ENCODE measurements around the gene FAM53C. TPM values are rescaled to one million over a fixed set of nuclear protein-coding genes. Genes with fewer than 3 reads are reported as not detected.

FAM53C gene
- total and polyA plus RNA-seq, 5 donors from 2014 or later, result 20.4 to 57.0 (median 27.9) TPM

DNA sequence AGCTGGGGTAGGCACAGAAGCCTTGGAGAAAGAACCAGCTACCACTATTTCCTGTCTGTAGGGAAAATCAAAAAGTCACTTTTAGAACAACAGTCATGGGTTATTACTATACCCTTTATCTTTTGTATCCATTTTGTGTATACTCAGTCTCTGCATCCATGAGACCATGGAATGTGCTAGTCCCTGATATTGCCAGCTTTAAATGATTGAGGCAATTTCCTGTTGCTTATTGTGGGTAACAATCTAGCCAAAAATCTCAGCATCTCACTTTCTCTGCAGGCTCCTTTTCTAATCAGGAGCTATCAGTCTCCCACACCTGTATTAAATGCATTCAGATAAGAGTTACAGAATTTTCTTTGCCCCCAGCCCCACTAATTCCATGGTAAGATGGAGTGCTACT lies 13.5 kb downstream of the FAM53C start:
- ATAC-seq (ENCODE audit: low read depth in 2 of 2) (no peak), DNase-seq (no peak)
- peaks cover 30% of the 10 kb centered on the region for H3K4me1 ChIP-seq (ENCODE audit: control insufficient read depth, insufficient read depth, low read length, poor library complexity, severe bottlenecking)
- Mint-ChIP-seq H3K36me3 (peaks cover 12% of the 10 kb centered on the region), H3K27ac (peak overlapping the region; percentile 76 to 86 (median 78)), H3K4me3 (peak overlapping the region; percentile 81 to 88 (median 86)), H3K9me3 (peaks cover 0 to 5% (median 0%) of the 10 kb centered on the region in 7 donors), H3K4me1 (peaks cover 22 to 46% (median 29%) of the 10 kb centered on the region in 4 donors), H3K27me3 (no peaks in the 10 kb centered on the region)
- peaks cover 12% of the 10 kb centered on the region for H3K36me3 ChIP-seq (ENCODE audit: control insufficient read depth, insufficient read depth, low read length)
- peak overlapping the region; percentile 48 for H3K27ac ChIP-seq (ENCODE audit: insufficient read depth, low read length, poor library complexity, severe bottlenecking)
- H3K4me3 ChIP-seq (ENCODE audit: low read depth, low read length), result no peak overlapping the region
- H3K27me3 ChIP-seq (ENCODE audit: control insufficient read depth, insufficient read depth, low read length), result no peaks in the 10 kb centered on the region
- no peaks in the 10 kb centered on the region for H3K9me3 ChIP-seq (ENCODE audit: control insufficient read depth in 2 of 2, low read length in 2 of 2)

DNA sequence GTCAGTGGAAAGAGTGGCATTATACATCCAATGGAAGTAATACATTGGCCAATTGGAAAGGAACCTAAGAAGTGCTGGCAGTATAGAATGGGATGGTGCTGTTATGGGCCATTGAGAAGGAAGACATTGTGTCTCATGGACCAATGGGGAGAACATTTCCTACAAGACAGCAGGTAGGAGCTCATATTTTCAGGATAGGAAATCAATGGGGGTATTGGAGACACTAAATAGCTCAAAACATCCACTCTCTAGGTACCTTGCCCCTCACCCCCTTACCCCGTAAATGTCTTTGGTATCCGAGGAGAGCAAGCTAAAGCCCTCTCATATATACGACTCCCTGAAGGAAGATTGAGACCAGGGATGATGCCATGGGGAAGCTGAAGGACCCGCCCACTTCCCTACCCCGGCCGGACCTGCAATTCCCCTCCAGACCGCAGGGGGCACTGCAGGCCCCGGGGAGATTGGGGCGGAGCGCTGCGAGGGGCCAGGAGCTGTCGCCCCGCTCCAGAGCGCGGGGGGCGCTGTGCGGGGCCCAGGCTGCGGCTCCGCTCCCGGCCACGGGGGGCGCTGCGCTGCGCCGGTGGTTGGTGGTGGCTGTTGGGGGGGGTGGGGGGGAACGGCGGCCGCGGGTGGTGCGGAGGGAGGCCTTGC lies 14.1 kb downstream of the FAM53C start, which contains the start of gene KDM3B:
TSS of gene KDM3B (plus strand) at position 615 of the 651 bp plus-strand sequence. CDS start 111 bp downstream, outside the sequence.
- Histone ChIP-seq H3K36me3 (ENCODE audit: control insufficient read depth, insufficient read depth, low read length) (peaks cover 11% of the 10 kb centered on the region), H3K27ac (ENCODE audit: insufficient read depth, low read length, poor library complexity, severe bottlenecking) (peak within 1 kb of the TSS; percentile 87), H3K4me1 (ENCODE audit: control insufficient read depth, insufficient read depth, low read length, poor library complexity, severe bottlenecking) (peaks cover 30% of the 10 kb centered on the region), H3K9me3 (ENCODE audit: control insufficient read depth in 2 of 2, low read length in 2 of 2) (no peaks in the 10 kb centered on the region), H3K4me3 (ENCODE audit: low read depth, low read length) (peak within 1 kb of the TSS; percentile 91), H3K27me3 (ENCODE audit: control insufficient read depth, insufficient read depth, low read length) (no peaks in the 10 kb centered on the region)
- no peaks in the 10 kb centered on the region for H3K27me3 Mint-ChIP-seq
- H3K9me3 Mint-ChIP-seq, result peaks cover 0 to 5% (median 0%) of the 10 kb centered on the region in 7 donors
- peak within 1 kb of the TSS; percentile 91 to 98 (median 95) for H3K4me3 Mint-ChIP-seq
- H3K27ac Mint-ChIP-seq, result peak within 1 kb of the TSS; percentile 92 to 97 (median 93)
- H3K4me1 Mint-ChIP-seq, result peaks cover 22 to 52% (median 34%) of the 10 kb centered on the region in 4 donors
- H3K36me3 Mint-ChIP-seq, result peaks cover 10% of the 10 kb centered on the region
- peak; percentile 83 to 94 (median 89) for DNase-seq
- ATAC-seq (ENCODE audit: low read depth in 2 of 2), result peak; percentile 89 to 91

DNA sequence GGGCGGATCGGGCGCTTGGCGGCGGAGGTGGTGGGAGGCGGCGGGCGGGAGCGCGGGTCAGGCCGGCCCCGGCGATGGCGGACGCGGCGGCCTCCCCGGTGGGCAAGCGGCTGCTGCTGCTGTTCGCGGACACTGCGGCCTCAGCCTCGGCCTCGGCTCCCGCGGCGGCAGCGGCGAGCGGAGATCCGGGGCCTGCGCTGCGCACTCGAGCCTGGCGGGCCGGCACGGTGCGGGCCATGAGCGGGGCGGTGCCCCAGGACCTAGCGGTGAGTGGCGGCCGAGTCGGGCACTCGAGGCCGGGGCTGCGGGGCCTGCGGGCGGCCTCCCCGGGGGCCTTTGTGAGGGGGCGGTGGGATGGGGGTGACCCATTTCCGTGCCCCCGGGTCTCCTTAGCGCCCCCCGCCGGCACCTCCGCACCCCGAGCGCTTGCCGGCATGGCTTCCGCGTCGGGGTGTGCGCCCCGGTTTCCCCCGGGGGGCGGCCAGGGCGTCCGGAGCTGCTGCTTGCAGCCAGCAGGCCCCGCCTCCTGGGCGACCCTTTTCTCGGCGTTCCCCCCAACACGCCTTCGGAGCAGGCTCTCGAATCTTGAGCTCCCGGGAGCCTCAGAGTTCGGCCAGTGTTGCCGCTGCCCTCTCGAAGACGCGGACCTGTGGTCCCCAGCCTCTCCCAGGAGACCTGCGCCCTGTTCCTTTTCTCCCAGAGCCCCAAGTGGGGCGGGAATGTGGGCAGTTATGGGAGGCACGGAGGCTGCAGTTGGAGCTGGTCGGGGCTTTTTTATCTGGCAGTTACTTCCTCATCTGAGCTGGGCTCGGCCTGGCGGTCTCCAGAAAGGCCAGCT lies 14.9 kb downstream of the FAM53C start:
- peak; percentile 53 to 56 for ATAC-seq (ENCODE audit: low read depth in 2 of 2)
- H3K9me3 ChIP-seq (ENCODE audit: control insufficient read depth in 2 of 2, low read length in 2 of 2), result no peaks in the 10 kb centered on the region
- peaks cover 30% of the 10 kb centered on the region for H3K4me1 ChIP-seq (ENCODE audit: control insufficient read depth, insufficient read depth, low read length, poor library complexity, severe bottlenecking)
- Mint-ChIP-seq H3K27ac (peak overlapping the region; percentile 92 to 97 (median 93)), H3K4me1 (peaks cover 22 to 49% (median 33%) of the 10 kb centered on the region in 4 donors), H3K36me3 (peaks cover 8% of the 10 kb centered on the region), H3K4me3 (peak overlapping the region; percentile 91 to 98 (median 95)), H3K9me3 (peaks cover 0 to 5% (median 0%) of the 10 kb centered on the region in 7 donors), H3K27me3 (no peaks in the 10 kb centered on the region)
- H3K27ac ChIP-seq (ENCODE audit: insufficient read depth, low read length, poor library complexity, severe bottlenecking), result peak overlapping the region; percentile 87
- H3K27me3 ChIP-seq (ENCODE audit: control insufficient read depth, insufficient read depth, low read length), result no peaks in the 10 kb centered on the region
- peaks cover 5% of the 10 kb centered on the region for H3K36me3 ChIP-seq (ENCODE audit: control insufficient read depth, insufficient read depth, low read length)
- H3K4me3 ChIP-seq (ENCODE audit: low read depth, low read length), result peak overlapping the region; percentile 91
- peak; percentile 72 to 78 (median 78) for DNase-seq

DNA sequence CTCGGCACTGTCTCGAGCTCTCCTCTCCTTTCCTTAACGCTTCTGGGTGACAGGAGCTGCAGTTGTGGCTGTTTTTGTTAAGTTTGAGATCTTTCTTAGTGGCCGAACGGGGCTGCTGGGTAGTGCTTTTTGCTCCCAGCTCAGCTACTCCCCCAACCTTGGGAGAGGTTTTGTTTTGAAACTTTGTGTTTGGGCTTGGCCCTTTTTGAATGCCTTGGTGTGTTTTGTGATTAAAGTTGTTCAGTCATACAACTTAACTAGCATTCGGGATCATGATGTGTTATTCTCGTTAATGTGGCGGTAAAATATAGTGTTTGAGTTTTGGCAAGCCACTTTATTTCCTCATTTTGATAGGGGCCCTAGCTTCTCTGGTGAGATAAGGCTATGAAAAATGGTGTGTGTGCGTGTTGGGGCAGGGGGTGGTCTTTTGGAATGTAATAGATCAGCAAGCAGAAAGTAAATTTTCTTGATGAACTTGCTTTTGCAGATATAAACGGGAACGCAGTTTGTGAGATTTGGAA lies 15.6 kb downstream of the FAM53C start:
- H3K36me3 ChIP-seq (ENCODE audit: control insufficient read depth, insufficient read depth, low read length), result no peaks in the 10 kb centered on the region
- peaks cover 30% of the 10 kb centered on the region for H3K4me1 ChIP-seq (ENCODE audit: control insufficient read depth, insufficient read depth, low read length, poor library complexity, severe bottlenecking)
- H3K27me3 ChIP-seq (ENCODE audit: control insufficient read depth, insufficient read depth, low read length), result no peaks in the 10 kb centered on the region
- Mint-ChIP-seq H3K9me3 (peaks cover 0 to 5% (median 0%) of the 10 kb centered on the region in 7 donors), H3K36me3 (peaks cover 7% of the 10 kb centered on the region), H3K4me3 (peak overlapping the region; percentile 91 to 98 (median 95)), H3K27ac (peak overlapping the region; percentile 92 to 97 (median 93)), H3K27me3 (no peaks in the 10 kb centered on the region), H3K4me1 (peaks cover 22 to 53% (median 32%) of the 10 kb centered on the region in 4 donors)
- no peak for ATAC-seq (ENCODE audit: low read depth in 2 of 2)
- DNase-seq, result peak in 1 of 3 donors; percentile 59
- H3K4me3 ChIP-seq (ENCODE audit: low read depth, low read length), result peak overlapping the region; percentile 91
- H3K9me3 ChIP-seq (ENCODE audit: control insufficient read depth in 2 of 2, low read length in 2 of 2), result no peaks in the 10 kb centered on the region
- peak overlapping the region; percentile 87 for H3K27ac ChIP-seq (ENCODE audit: insufficient read depth, low read length, poor library complexity, severe bottlenecking)

DNA sequence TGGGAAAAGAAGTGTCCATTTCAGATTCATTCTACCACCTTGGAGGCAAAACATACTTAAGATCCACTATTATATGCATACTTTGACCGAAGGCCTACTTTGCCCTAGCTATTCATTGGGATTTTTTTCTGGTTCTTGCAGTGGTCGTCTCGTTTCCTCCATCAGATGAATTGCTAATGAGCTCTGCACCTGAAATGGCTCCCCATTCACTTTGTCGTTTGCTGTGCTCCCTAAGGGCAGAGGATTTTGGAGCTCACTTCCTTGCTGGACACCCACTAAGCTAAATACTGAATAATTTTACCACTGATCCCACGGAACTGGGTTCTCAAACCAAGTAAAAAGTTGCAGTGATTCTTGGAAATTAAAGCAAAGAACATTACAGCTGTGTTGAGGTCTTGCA lies 16.3 kb downstream of the FAM53C start:
- peaks cover 30% of the 10 kb centered on the region for H3K4me1 ChIP-seq (ENCODE audit: control insufficient read depth, insufficient read depth, low read length, poor library complexity, severe bottlenecking)
- ATAC-seq (ENCODE audit: low read depth in 2 of 2) (no peak), DNase-seq (no peak)
- H3K4me3 ChIP-seq (ENCODE audit: low read depth, low read length), result peak overlapping the region; percentile 91
- H3K36me3 Mint-ChIP-seq, result peaks cover 4% of the 10 kb centered on the region
- H3K4me1 Mint-ChIP-seq, result peaks cover 22 to 53% (median 33%) of the 10 kb centered on the region in 4 donors
- peak overlapping the region; percentile 91 to 98 (median 95) for H3K4me3 Mint-ChIP-seq
- H3K9me3 Mint-ChIP-seq, result peaks cover 0 to 5% (median 0%) of the 10 kb centered on the region in 7 donors
- H3K27me3 Mint-ChIP-seq, result no peaks in the 10 kb centered on the region
- peak overlapping the region; percentile 44 to 93 (median 92) for H3K27ac Mint-ChIP-seq
- H3K27ac ChIP-seq (ENCODE audit: insufficient read depth, low read length, poor library complexity, severe bottlenecking), result peak overlapping the region; percentile 87
- no peaks in the 10 kb centered on the region for H3K36me3 ChIP-seq (ENCODE audit: control insufficient read depth, insufficient read depth, low read length)
- H3K27me3 ChIP-seq (ENCODE audit: control insufficient read depth, insufficient read depth, low read length), result no peaks in the 10 kb centered on the region
- no peaks in the 10 kb centered on the region for H3K9me3 ChIP-seq (ENCODE audit: control insufficient read depth in 2 of 2, low read length in 2 of 2)

DNA sequence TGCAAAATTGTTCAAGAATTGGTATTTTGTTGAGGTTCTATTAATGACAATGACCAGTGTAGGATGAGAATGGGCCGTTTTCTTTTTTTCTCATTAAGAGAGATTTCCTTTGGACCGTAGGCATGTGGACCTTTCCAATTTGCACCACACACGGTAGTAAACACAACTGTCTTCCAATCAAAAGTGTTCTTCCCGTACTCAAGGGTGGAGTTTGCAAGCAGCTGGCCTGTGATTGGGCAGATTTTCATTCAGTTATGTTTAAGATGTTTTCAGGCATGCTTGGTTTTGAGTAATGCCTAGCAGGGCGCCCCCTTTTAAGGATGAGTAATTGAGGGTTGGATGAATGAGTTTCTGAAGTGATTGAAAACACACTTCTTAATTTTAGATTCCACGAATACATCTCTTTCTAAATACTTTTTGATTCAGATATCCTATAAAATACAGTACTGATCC lies 16.9 kb downstream of the FAM53C start:
- Mint-ChIP-seq H3K36me3 (peaks cover 9% of the 10 kb centered on the region), H3K27me3 (no peaks in the 10 kb centered on the region), H3K4me1 (peaks cover 28 to 59% (median 38%) of the 10 kb centered on the region in 4 donors), H3K4me3 (peak overlapping the region; percentile 91 to 98 (median 95)), H3K27ac (peak overlapping the region; percentile 79 to 93 (median 92)), H3K9me3 (peaks cover 0 to 5% (median 0%) of the 10 kb centered on the region in 7 donors)
- Histone ChIP-seq H3K4me1 (ENCODE audit: control insufficient read depth, insufficient read depth, low read length, poor library complexity, severe bottlenecking) (peaks cover 30% of the 10 kb centered on the region), H3K4me3 (ENCODE audit: low read depth, low read length) (peak overlapping the region; percentile 91), H3K27me3 (ENCODE audit: control insufficient read depth, insufficient read depth, low read length) (no peaks in the 10 kb centered on the region), H3K9me3 (ENCODE audit: control insufficient read depth in 2 of 2, low read length in 2 of 2) (no peaks in the 10 kb centered on the region), H3K36me3 (ENCODE audit: control insufficient read depth, insufficient read depth, low read length) (no peaks in the 10 kb centered on the region), H3K27ac (ENCODE audit: insufficient read depth, low read length, poor library complexity, severe bottlenecking) (peak overlapping the region; percentile 87)
- peak; percentile 21 to 22 for ATAC-seq (ENCODE audit: low read depth in 2 of 2)
- peak; percentile 46 to 81 (median 75) for DNase-seq

DNA sequence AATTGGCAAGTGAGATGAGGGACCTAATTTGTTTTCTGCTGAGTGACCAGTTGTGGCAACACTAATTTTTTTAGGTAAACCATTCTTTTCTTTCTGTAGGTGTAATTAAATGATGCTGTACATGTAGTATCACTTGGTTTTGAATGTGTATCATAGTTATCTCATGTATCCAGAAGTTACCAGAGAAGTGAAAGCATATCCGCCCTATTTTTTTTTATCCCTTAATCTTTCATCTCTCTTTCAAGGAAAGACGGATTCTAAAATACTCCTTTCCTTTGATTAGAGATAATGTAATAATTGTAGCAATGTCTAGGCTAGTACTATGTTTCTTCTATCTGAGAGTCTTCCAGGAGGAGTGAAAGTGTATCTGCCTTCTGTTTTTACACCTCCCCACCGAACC lies 21.6 kb downstream of the FAM53C start:
- peaks cover 23% of the 10 kb centered on the region for H3K4me1 ChIP-seq (ENCODE audit: control insufficient read depth, insufficient read depth, low read length, poor library complexity, severe bottlenecking)
- Mint-ChIP-seq H3K4me1 (peaks cover 42 to 62% (median 51%) of the 10 kb centered on the region in 4 donors), H3K36me3 (peaks cover 9% of the 10 kb centered on the region), H3K9me3 (no peaks in the 10 kb centered on the region), H3K27ac (no peak overlapping the region), H3K4me3 (peak overlapping the region in 2 of 4 donors; percentile 15 to 16), H3K27me3 (no peaks in the 10 kb centered on the region)
- no peaks in the 10 kb centered on the region for H3K27me3 ChIP-seq (ENCODE audit: control insufficient read depth, insufficient read depth, low read length)
- no peak overlapping the region for H3K4me3 ChIP-seq (ENCODE audit: low read depth, low read length)
- H3K9me3 ChIP-seq (ENCODE audit: control insufficient read depth in 2 of 2, low read length in 2 of 2), result no peaks in the 10 kb centered on the region
- no peak for ATAC-seq (ENCODE audit: low read depth in 2 of 2)
- DNase-seq, result no peak
- no peaks in the 10 kb centered on the region for H3K36me3 ChIP-seq (ENCODE audit: control insufficient read depth, insufficient read depth, low read length)
- H3K27ac ChIP-seq (ENCODE audit: insufficient read depth, low read length, poor library complexity, severe bottlenecking), result no peak overlapping the region

Data from CD4-positive, CD25-positive, alpha-beta regulatory T cell (primary cell).